Bone marrow (tissue), 2 donors: Measurements from ENCODE around the gene GART.

Source experiments
- DNase-seq, 2 donors: peaks; one replicate each; lab custom pipeline; 2025; lab: John Stamatoyannopoulos, UW

GART gene

GRCh38 chr21:33552999-33553598 lies 11.2 kb upstream of the GART start:
- DNase-seq, result no peak

DNA sequence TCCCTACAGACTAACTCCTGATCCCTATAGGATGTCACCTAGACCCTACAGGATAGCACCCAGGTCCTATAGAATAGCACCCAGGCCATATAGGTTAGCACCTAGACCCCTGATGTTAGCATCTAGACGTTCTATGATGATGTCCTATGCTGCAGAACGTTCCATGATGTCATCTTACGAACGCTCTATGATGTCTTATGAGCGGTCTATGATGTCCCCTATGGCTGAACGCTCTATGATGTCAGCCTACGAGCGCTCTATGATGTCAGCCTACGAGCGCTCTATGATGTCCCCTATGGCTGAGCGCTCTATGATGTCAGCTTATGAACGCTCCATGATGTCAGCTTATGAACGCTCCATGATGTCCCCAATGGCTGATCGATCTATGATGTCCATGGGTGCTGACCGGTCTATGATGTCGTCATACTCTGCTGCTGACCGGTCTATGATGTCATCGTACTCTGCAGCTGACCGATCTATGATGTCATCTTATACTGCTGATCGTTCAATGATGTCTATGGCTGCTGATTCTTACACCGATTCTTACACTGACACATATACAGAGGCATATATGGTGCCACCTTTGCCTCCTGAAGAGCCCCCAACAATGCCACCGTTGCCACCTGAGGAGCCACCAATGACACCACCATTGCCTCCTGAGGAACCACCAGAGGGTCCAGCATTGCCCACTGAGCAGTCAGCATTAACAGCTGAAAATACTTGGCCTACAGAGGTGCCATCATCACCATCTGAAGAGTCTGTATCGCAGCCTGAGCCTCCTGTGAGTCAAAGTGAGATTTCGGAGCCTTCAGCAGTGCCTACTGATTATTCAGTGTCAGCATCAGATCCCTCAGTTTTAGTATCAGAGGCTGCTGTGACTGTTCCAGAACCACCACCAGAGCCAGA lies 10.4 kb upstream of the GART start:
- DNase-seq, result no peak

DNA sequence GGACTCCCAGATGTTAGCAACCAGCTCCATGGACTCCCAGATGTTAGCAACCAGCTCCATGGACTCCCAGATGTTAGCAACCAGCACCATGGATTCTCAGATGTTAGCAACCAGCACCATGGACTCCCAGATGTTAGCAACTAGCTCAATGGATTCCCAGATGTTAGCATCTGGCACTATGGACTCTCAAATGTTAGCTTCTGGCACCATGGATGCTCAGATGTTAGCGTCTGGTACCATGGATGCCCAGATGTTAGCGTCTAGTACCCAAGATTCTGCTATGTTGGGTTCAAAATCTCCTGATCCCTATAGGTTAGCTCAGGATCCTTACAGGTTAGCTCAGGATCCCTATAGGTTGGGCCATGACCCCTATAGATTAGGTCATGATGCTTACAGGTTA lies 9.7 kb upstream of the GART start:
- no peak for DNase-seq

DNA sequence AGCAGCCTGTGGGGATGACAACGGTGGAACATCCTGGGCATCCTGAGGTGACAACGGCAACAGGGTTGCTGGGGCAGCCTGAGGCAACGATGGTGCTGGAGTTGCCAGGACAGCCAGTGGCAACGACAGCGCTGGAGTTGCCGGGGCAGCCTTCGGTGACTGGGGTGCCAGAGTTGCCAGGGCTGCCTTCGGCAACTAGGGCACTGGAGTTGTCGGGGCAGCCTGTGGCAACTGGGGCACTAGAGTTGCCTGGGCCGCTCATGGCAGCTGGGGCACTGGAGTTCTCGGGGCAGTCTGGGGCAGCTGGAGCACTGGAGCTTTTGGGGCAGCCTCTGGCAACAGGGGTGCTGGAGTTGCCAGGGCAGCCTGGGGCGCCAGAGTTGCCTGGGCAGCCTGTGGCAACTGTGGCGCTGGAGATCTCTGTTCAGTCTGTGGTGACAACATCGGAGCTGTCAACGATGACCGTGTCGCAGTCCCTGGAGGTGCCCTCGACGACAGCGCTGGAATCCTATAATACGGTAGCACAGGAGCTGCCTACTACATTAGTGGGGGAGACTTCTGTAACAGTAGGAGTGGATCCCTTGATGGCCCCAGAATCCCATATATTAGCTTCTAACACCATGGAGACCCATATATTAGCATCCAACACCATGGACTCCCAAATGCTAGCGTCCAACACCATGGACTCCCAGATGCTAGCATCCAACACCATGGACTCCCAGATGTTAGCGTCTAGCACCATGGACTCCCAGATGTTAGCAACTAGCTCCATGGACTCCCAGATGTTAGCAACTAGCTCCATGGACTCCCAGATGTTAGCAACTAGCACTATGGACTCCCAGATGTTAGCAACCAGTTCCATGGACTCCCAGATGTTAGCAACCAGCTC lies 9.1 kb upstream of the GART start:
- no peak for DNase-seq

DNA sequence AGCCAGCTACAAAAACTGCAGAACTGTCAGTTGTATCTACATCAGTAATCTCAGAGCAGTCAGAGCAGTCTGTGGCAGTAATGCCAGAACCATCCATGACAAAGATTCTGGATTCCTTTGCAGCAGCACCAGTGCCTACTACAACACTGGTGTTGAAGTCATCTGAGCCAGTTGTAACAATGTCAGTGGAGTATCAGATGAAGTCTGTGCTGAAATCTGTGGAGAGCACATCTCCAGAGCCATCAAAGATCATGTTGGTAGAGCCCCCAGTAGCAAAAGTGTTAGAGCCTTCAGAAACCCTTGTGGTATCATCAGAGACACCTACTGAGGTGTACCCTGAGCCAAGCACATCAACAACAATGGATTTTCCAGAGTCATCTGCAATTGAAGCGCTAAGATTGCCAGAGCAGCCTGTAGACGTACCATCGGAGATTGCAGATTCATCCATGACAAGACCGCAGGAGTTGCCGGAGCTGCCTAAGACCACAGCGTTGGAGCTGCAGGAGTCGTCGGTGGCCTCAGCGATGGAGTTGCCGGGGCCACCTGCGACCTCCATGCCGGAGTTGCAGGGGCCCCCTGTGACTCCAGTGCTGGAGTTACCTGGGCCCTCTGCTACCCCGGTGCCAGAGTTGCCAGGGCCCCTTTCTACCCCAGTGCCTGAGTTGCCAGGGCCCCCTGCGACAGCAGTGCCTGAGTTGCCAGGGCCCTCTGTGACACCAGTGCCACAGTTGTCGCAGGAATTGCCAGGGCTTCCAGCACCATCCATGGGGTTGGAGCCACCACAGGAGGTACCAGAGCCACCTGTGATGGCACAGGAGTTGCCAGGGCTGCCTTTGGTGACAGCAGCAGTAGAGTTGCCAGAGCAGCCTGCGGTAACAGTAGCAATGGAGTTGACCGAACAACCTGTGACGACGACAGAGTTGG lies 8.2 kb upstream of the GART start:
- no peak for DNase-seq

DNA sequence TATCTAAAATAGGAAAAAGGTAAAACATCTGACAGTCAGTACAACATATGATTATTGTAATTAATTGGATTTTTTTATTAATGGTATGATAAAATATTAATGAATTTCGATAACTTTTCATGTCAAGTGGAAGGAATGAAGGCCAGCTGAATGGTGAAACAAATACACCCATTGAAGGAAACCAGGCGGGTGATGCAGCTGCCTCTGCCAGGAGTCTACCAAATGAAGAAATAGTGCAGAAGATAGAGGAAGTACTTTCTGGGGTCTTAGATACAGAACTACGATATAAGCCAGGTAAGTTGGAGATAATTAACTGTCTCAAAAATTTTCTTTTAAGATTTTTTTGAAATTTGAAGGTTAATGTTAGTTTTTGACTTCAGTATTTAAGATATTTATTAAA lies 4.2 kb upstream of the GART start:
- no peak for DNase-seq

DNA sequence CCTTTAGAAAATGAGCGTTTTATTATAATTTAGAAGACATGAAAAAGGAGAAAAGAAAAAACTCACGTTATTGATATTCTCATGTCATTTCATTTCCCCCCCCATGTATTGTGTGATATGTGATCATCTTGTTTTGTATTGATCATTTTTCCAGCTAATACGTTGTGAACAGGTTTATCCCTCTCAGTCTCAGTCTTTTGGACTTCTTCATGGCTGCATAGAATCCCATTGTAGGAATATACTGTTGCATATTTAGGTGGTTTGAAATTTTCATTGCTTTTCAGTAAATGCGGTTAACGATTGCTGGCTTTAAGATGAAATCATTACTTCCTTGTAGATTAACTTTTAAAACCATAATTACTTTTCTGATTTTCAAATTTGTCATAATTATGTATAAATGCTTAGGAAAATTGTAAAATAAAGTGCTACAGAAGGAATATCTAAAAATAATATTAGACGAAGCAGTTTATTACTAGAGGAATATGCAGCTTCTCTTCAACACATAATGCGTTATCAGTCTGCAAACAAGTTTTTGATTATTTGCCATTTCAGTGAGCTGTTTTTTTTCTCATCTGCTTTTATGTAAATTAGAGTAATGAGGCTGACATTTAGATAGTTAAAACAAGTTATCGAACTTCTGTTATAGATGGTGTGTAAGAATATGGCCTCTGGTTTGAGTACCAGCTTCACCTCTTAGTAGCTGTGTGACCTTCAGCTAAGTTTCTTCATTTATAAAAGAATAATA lies 2.7 kb upstream of the GART start:
- no peak for DNase-seq

DNA sequence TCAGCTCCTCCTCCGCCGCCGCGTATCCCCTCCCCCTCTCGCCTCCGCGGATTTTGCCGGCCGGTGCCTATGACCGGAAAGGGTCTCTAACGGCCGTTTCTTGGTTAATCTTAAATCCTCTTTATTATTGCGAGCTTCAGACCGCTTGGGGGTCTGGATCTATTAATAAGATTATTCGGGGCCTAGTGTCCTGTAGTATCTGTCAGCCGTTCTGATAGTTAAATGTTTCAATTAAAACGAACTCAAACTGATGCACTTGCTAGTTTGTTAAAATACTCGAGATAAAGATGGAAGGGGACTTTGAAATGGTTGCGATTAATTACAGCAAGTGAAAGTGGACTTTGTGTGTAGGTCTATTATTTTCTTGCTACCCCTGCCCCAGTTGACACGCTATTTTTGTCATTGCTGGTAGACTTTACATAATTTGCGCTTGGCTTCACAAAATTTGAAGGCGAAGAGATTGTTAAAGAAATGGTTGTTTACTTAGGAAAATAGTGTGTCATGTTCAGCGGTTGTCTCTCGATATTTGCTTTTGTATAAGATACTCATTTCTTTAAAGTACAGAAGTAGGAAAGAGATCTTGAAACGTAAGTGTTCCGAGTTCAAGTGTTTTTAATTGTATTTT lies 1.7 kb upstream of the GART start:
- peak in 1 of 2 donors; percentile 25 for DNase-seq

GRCh38 chr21:33542640-33543504 lies 955 bp upstream of the GART start, which contains the start of gene SON:
Gene SON, plus strand, starts transcription at chr21:33543038. Its CDS starts 55 bp downstream, at chr21:33543093.
- DNase-seq, result peak; percentile 98

- DNase-seq, result no peak
Measured at GRCh38 chr21:33541105-33541711, 709 bp downstream of the GART start.

- no peak for DNase-seq
Measured at GRCh38 chr21:33540711-33541104, 1.2 kb downstream of the GART start.

DNA sequence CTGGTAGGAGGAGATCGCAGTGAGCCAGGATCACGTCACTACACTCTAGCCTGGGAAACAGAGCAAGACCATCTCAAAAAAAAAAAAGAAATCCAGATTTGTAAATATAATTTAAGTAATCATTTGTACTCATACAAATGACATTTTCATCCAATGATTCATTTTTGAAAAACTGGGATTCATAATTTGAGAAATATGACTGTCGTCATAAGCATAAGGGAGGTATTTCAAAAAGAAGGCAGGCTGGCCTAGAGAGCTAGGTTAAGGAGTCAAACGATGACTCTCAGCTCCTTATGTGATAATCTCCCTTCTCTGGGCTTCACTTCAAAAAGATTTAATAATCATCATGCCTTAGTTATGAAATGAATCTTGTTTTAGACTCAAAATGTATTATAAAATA lies 2.3 kb downstream of the GART start:
- DNase-seq, result no peak

DNA sequence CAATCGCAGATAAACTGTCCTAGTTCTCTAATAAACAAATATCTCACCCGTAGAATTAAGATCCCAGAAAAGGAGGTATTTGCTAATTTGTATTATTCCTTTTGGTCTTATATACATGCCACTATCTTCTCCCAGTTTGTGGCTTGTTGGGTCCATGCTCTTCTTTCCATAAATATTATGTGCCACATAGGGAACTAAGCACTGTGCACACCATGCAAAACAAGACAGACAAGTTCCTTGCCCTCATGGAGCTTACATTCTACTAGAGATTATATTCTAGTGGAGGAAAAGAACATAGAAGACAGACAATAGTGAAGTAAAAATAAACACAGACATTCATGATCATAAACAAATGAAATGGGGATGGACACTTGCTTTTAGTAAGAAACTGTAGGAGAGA lies 4.7 kb downstream of the GART start:
- DNase-seq, result no peak

DNA sequence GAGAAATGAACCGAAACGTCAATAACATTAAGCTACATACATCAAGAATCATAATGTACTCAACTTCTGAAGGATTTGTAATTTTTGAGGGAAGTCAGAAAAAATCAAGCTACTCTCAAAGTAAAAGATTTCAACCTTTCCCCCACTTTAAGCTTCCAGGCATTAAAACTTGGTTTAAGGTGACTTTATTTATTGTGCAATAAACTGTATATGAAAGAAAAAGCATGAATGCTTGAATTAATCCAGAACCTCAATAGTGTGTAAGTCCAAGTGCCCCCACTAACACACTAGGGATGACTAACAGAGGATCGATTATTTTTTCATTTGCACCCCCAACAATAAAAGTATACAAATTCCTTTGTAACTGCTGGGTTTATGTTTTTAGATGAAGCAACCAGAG lies 10.9 kb downstream of the GART start:
- no peak for DNase-seq

DNA sequence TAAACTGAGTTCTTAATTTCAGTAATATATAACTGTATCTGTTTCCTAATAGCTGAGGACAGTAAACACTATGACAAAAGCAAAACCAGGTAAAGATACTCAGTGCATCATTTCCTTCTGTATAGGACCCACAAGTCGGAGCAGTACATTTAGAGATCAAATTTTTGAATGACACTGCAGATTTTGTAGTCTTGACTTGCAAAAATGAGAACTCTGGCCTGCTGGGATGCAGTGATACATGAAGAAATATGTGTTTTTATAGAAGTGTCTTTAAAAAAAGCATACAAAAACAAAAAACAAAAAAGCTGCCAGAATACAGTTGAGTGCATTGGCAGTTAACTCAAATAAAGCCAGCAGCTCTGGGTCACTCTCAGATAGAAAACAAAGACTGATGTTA lies 19.0 kb downstream of the GART start:
- no peak for DNase-seq

DNA sequence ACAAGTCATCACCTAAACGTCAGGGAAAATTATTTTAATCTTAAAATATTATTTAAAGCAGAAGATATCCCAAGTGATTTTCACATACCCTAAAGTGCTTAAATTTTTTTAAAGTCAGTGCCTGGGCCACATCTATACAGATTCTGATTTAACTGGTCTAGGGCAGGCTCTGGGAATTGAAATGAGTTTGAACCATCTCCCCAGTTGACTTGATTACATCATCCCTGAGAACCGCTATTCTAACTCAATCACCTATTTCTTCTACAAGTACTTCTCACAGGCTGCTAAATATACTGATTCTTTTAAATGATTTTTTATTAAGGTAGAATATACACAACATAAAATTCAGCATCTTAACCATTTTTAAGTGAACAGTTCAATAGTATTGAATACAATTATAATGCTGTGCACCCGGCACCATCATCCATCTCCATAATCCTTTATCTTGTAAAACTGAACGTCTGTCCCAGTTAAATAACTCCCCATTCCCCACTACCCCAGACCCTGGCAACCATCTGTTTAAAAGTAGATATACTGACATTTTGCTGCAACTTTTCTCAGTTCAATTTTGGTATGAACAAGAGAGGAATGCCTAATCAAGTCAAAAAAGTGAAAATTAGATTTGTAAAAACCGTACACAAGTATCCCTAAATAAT lies 19.5 kb downstream of the GART start:
- DNase-seq, result no peak

DNA sequence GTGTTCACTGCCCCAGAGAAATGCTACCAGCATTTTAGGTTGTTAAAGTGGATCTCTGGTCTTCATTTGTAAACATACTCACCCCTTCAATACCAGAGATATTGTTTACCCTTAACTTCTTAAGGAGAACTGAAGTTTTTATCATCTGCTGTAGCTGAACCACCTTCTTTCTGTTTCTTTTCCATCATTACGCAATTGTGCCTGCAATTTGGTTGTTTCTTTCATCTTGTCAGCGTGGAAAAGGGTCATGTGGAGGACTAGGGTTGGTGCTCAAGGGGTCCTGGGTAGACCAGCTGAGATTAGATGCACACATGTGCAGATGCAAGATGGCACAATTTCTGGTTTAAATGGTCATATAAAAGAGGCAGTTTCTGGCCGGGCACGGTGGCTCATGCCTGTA lies 23.0 kb downstream of the GART start:
- no peak for DNase-seq

DNA sequence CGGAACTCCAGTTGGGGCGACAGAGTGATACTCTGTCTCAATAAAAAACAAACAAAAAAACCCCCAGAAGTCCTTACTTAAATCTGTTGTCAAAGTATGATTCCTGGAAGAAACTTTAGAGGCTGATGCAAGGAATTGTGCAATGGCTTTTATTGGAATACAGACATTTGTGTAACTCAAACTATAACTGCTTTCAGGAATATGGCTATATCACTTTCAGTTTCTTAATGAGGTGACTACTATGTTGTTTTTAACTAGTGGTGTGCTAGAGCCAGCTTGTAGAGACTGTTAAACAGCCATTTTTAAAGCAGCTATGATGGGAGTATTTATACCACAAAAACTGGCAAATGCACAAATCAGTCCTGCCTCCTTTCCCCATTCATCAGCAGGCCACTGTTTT lies 27.7 kb downstream of the GART start:
- DNase-seq, result peak in 1 of 2 donors; percentile 6
